NCI-H128 (cell line): ENCODE measurements around the gene LRRC10B.

ENCODE experiments used
- DNase-seq: peaks from one replicate; lab custom pipeline; 2025; ENCODE audit not compliant: unreplicated experiment; lab: John Stamatoyannopoulos, UW

The LRRC10B gene

DNA sequence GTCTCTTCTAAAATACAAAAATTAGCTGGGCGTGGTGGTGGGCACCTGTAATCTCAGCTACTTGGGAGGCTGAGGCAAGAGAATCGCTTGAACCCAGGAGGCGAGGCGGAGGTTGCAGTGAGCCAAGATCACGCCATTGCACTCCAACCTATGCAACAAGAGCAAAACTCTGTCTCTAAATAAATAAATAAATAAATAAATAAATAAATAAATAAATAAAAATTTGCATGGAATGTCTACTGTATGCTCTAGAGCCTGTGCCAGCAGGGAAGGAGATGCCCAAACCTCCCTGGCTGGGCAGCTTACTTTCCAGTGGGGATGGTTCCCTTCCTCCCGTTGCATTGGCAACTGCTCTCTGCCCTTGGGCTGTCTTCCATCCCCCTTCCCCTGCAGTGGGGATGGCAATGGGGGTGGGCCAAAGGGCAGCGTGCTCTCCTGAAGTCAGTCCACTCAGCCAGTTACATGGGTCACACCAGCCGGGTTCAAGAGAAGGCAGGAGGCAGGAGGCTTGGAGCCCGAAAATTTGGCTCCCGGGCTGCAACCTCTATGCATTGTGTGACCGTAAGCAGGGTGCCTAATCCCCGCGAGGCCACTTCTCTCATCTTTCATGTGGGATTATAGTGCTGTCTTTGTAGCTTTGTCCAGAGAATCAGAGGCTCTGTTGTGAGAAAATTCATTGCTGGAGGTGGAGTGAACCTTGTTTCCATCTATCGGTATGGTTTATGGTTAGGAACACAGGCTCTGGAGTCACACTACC, 1.4 kb upstream of the LRRC10B start:
- DNase-seq: no peak

DNA sequence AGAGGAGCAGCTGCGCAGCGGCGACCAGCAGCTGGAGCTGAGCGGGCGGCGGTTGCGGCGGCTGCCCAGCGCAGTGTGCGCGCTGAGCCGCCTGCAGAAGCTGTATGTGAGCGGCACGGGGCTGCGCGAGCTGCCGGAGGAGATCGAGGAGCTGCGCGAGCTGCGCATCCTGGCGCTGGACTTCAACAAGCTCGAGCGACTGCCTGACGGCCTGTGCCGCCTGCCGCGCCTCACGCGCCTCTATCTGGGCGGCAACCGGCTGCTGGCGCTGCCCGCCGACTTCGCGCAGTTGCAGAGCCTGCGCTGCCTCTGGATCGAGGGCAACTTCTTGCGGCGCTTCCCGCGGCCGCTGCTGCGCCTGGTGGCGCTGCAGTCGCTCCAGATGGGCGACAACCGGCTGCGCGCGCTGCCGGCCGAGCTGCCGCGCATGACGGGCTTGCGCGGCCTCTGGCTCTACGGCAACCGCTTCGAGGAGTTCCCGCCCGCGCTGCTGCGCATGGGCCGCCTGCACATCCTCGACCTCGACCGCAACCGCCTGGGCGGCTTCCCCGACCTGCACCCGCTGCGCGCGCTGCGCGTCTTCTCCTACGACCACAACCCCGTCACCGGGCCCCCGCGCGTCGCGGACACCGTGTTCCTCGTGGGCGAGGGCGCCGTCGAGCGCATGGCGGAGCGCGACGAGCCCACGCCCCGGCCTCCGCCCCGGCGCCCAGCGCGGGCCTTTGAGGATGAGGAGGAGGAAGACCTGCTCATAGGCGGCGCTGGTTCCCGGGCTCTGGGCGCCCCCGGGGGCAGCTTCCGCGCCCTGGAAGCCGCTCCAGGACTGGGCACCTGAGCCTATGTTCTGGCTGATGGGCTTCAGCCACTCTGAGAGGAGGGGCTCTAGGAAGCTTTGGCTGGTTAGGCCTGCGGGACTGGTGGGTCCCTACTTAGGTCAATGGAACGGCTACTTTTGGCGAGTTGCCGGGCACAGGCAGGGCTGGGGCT, 787 bp downstream of the LRRC10B start:
- DNase-seq: peak; percentile 79

DNA sequence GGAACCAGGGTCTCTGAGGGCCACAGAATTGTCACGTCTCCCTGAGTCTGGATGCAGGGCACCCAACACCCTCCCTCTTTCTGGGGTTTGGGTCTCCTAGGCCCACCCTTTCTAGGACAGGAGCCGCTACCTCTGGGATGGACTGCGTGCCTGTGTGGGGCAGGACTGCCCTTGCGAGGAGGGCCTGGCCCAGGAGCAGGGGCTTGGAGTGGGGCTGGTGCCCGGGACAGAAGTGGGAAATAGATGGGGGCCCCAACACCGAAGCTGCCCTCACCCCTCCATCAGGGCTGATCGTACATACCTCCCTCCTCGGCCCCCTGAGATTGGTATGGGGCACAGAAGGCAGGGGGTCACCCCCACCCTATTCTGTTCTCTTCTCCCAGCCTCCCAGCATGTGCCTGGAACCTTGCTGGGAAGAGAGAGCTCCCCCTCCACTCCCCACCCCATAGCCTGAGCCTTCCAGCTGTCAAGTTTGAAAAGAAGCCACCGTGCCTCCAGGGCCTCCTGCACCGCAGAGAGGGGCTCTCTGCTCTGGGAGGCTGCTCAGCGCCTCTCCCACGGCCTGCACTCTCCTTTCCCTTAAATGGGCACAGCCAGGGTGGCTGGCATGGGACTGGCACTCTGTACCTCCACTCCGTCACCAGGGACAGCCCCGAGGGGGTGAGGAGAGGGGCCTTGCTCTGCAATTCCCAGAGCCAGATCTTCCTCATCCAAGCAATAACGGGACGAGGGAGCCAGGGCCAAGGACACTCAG, 1.8 kb downstream of the LRRC10B start:
- DNase-seq: no peak

DNA sequence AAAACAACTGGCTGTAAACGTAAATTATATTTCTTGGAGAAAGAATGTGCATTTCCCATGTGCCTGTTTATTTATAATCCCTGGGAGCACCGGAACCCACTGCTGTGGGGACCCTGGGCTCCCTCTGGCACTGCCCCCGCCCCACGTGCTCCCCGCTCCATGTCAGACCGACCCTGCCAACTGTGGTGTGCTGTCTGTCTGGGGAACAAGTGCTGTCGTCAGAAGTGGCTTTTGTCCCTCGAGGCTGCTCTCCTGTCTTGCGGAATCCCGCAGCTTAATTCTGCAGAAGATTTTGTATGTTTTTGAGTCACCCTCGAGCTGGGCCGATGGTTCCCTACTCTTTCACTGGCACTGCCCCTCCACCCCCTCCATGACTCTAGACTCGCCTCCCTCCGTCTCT, 2.4 kb downstream of the LRRC10B start:
- DNase-seq: no peak

DNA sequence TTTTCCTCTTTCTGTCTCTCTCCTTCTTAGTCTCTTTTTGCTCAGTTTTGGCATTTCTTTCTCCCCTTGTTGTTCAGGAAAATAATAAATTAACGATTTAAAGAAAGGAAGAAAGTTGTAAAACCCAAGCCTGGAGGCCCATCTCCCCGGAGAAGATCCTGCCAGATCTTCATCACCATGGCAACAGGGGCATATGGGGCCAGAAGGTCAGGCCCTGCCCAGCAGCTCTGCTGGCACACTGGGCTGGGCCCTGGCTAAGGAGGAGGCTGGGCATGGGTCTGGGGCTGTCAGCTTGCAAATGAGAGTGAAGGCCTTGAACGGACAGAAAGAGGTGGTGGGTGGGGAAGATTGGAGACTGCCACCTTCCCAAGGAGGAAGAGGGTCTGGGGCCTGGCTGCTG, 2.8 kb downstream of the LRRC10B start:
- no peak for DNase-seq

DNA sequence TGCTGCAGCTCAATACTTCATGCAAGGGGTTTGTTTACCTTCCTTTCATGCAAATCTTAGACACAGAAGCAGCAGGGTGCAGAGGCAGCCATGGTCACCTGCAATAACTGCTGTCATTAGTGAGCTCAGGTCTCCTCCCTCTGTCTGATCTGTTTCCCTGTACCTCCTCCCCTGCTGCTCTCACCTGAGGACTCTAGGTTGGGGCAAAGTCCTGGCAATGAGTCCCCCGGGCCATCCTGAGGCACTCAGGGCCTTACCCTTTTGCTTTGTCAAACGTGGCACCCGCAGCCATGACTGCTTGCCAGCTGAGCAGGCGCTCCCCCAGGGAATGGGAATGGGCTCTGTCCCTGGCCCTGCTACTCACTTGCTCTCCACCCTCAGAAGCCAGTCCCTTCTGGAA, 3.9 kb downstream of the LRRC10B start:
- DNase-seq: peak; percentile 41

DNA sequence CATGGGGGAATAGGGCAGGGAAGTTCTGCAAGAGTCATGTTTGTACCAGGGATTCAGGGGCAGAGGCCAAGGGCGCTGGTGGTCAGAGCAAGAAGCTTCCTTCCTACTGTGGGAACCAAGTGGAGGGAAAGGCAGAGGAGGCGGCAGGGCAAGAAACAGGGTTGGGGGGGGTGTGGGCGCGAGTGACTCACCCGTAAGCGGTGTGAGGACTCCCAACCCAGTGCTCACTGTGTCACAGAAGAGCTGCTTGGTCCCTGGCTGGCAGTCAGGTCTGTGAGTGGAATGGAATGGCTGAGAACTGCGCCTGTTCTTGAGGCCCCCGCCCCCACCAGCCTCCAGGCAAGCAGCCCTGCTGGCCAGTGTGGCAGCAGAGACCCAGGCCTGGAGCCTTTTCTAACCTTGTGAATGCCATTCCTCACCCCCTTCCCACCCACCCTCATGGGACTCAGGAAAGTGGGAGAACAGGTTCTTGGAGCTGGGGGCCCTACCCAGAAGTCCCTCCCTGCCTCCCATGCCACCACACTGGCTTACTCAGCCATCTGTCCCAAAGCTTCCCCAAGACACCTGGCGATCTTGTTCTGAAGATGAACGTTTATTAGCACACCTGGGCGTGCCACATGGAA, 4.7 kb downstream of the LRRC10B start:
- no peak for DNase-seq

DNA sequence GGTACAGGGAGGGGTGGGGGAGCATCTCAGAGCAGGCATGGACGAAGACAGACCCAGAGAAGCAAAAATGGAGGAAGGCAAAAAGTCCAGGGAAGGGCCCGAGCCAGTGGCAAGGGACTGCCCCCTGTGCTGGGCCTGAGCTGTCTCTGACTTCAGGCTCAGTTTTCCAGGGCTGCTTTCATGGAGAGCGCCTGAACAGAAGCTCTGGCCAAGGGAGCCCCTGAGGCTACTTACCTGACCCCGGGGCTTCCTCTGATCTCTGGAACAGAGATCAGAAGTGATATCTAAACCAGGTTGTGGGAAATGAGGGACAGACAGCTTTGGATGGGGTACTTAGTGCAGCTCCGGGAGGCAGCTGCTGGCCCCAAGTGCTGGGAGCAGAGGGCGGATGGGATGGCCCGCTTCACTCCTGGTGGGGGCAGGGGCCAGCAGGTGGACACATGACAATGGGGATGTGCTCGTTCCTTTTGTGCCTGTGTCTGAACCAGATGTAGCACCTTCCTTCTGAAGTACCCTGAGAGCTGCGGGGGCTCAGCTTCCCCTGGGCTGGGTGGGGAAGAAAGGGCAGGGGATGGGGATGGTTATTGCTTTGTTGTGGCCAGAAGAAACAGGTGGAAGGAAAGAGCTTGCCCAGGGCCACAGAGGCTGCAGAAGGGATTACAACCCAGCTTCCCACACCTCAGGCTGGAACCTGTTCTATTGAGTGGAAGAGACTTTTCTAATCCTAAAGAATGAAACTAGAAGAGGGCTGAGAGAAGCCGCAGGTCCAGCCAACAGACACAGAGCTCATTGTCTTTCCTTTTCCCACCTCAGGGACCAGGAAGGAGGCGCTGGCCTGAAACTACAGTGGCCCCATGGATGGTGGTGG, 5.7 kb downstream of the LRRC10B start:
- DNase-seq: no peak

DNA sequence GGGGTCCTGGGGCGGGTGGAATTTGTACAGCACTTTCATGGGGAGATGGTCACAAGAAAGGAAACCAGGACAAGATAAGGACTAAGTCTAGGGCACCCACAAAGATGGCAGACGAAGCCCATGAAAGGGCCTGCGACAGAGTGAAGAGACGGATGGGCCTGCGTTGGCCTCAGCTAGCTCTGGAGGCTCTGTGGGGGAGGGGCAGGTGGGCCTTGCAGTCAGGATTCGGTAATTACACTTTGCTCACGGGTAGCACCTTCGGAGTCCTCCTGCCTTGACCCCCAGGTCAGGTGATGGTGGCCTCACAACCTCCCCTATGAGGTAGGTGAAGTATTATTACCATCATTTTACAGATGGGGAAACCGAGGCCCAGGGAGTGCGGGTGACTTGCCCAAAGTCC, 7.1 kb downstream of the LRRC10B start:
- DNase-seq: no peak

DNA sequence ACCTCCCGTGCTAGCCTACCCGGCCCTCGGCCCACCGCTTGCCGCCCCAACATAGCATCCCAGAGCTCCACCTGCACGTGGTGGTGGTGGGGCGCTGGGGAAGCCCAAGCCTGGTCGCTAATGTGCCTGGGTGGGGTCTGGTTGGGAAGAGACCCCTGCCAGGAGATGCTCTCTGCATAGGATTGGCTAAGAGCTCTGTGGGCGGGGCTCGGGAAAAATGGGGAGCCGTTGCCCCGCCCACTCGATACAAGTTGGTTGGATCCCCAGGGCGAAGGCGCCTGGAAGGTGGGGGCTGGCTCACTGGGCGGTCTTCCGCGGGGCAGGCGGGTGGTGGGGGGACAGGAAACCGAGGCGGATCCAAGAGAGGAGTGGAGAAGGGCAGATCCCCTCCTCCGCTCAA, 7.6 kb downstream of the LRRC10B start:
- DNase-seq: no peak

DNA sequence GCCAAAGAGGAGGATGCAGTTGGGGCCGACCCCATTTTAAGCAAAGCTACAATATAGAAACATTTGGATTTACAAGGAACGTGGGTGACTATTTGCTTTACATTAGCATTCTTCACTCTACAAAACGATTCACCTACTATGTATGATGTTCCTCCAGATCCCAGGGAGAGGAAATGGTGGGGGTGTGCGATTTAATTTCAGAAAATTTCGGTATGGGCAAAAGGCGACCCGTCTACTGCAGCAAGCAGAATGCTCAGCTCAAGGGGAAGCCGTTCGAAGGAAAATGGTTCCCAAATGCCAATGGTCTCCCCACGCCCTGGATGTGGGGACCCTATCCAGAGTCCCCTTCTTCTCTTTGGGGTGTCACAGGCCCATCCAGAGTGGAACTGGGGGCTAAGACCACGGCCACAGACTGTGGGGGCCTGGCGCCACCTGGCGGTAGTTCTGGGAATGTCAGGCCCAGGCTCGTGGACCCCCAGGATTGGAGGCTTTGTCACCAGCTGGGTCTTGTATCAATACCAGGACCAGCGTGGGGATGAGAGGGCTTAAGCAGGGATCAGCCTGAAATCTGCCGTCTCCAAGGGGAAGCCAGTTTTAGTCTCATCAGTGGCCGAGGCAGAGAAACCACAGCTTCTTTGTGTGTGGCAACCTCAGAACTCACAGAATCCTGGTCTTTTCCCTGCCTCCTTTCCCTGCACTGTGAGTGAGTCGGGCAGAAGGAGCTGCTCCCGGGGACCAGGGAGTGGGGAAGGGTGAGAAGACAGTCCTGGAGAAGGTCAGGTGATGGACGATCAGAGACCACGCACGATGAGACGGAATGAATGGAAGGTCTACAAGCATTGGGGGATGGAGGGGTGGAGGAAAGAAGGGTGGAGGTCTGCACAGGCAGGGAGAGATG, 8.4 kb downstream of the LRRC10B start:
- DNase-seq: no peak

DNA sequence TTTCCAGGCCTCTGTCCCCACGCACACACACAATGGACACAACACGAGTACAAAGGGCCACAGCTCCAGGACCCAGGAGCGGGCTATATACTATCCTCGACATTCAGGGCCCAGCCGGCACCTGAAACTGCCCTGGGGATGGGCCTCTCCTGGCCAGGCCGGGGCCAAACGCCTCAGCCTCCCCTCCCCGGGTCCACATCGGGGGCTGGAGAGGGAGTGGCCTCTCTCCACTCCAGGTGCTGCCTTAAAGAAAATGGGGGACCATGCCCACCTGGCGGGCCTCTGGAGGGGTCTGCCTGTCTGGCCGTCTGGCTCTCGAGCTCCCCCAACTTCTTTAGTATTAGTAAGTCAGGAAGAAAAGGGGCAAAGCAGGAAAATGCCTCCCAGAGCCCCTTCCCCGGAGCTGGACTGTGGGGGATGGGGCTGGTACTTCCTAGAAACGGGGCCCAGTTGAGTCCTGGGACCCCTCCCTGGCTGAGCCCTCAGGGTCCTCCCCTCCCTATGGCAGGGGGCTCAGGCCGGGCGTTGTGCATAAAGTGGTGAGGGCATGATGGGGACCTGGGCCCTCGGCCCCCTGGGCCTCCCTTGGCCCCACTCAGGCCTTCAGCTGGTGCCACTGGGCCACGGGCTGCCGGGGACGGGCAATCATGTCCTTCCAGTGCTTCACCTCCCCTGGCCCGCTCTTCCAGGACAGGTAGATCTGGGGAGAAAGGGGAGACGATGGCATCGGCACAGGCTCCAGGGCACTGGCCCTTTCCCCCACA, 9.7 kb downstream of the LRRC10B start:
- no peak for DNase-seq

DNA sequence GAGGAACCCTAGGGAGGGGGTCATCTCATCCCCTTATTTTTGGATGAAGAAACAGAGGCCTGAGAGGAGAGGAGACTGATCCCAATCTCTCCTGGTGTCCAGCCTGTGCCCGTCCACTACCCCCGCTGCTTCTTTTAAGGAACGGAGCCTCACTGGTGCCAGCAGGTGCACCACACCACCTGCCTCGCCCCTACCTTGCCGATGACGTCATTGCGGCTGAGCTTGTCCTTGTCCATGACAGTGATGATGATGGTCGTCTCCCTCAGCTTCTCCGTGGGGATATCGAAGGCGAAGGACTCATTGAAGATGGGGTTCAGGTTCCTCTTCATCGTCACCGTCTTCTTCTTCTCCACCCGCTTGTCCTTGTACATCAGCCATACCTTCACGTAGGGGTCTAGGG, 14.3 kb downstream of the LRRC10B start:
- no peak for DNase-seq

DNA sequence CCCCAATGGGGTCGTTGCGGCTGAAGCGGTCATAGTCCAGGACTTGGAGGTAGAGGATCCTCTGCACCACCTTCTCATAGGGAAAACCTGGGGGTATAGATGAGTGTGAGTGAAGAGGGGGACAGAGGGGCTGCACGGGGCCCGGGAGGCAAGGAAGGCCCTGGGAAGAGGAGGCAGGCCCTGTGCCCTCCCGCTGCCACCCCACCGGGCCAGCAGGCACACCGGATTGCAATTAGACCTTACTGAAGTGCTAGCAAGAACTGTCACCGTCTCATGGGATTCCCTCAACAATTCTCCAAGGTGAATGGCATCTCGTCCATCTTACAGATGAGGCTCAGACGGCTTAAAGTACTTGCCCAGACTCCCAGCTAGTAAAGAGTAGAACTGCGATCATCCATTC, 15.9 kb downstream of the LRRC10B start:
- DNase-seq: no peak

DNA sequence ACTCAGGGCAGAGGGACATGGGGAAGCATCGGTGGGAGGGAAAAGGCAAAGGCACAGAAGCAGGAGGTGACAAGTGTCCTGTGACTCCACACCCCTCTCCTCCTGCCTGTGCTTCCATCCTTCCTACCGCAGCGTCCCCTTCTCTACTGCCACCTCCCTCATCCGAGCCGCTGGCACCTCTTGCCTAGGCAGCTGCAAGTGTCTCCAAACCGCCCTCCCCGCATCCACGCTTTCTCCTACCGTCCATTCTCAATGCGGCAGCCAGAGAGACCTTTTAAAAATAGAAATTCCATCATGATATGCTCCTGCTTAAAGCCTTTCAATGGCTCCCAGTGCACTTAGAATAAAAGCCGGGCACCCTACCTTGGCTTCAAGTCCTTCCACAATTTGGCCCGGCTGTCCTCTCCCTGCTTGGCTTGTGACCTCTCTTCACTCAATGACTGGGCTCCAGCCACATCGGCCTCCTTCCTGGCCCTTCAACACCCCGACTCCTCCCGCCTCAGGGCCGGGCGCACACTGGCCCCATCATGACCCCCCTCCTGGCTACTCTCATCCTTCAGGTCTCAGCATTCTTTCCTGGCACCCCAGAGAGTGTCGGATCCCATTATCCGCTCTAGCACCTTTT, 16.5 kb downstream of the LRRC10B start:
- DNase-seq: no peak

DNA sequence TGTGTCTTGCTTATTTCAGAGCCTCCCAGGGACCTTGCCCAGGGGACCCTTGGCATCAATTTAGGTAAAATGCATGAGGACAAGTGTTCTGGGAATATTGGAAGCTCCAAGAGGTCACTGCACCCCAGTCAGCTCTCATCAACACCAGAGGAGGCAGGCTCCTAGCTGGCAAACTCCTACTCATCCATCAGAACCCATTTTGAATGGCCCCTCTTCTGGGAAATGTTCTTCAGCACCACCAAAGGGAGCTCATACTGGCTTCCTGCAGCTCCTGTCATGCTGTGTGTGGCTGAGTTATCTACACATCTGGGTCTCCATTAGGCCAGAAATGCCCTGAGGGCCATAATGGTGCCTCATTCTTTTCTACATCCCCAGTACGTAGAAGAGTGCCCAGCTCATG, 17.7 kb downstream of the LRRC10B start:
- no peak for DNase-seq

DNA sequence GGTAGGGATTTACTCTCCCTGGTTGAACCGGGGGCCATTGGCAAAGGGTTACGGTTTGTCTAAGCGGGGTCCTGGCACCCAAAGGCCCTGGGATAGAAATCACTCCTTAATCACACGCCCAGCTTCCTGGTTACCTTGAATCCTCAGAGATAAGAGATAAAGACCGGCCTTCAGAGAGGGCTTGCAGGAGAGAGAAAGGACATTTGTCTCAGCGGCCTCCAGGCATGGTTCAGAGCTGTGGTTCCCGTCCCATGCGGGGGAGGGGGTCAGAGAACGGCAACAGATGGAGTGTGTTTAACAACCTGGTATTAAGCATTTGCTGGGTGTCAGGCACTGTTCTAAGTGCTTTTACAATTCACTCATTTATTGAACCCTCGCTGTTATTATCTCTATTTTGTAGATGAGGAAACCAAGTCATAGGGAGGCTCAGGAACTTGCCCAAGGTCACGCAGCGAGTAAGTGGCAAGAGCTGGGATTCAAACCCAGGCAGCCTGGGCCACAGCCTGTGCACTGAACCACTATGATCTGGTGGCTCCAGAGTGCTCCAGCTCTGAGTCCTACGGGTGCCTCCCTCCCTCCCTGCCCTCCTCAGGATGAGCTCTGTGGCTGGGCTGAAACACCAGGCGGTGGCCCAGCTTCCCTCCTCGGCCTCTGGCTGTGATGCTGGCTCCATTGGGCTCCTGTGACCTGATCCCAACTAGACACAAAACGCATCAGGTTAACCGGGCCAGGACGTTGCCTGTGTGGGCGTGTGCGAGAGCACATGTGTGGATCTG, 18.6 kb downstream of the LRRC10B start:
- DNase-seq: no peak
